ENCODE measurements around the gene DOCK3.
"Not testable (repeated sequence)": the region's sequence is repeated elsewhere in the genome, so short reads cannot be mapped to it uniquely, and the experiment has no call there.

Gene DOCK3

DNA sequence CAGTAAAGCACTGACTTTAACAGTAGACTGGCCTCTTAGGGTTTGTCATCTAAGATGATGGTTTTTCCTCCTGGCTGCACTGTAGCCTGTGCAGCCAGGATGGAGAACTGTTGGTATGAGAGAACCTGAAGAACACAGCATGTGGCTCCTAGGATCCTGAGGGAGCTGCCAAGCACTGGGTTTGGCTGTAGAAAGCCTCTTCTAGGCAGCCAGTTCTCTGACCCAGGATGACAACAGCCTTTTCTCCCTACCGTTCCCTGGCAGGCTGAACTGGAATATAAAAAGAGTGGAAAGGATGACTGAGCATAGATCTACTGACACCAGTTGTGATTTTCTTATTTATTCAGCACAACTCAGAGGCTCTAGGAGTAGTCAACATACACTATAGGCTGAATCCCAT is 676.0 kb downstream of the DOCK3 start:
- no peak for ATAC-seq
- Mint-ChIP-seq H3K9me3 (no peaks in the 10 kb centered on the region), H3K27me3 (no peaks in the 10 kb centered on the region), H3K27ac (peak overlapping the region in 1 of 2 donors; percentile 48), H3K4me1 (peaks cover 8% of the 10 kb centered on the region), H3K4me3 (no peak overlapping the region)
- DNase-seq, result no peak

DNA sequence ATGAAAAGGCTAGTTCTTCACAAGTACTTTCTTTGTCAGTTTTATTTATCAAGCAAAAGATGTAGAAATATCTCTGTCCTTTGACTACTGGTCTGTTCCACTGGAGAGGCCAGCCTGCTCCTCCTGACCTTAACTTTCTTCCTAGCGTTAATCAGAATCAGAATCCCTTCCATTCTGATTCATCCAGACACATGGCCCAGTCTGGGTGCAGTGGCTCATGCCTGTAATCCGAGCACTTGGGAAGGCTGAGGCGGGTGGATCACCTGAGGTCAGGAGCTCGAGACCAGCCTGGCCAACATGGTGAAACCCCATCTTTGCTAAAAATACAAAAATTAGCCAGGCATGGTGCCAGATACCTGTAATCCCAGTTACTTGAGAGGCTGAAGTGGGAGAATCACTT is 678.4 kb downstream of the DOCK3 start:
- Mint-ChIP-seq H3K4me1 (peaks cover 8% of the 10 kb centered on the region), H3K27me3 (no peaks in the 10 kb centered on the region), H3K9me3 (no peaks in the 10 kb centered on the region), H3K4me3 (no peak overlapping the region), H3K27ac (no peak overlapping the region)
- ATAC-seq (no peak), DNase-seq (no peak)

DNA sequence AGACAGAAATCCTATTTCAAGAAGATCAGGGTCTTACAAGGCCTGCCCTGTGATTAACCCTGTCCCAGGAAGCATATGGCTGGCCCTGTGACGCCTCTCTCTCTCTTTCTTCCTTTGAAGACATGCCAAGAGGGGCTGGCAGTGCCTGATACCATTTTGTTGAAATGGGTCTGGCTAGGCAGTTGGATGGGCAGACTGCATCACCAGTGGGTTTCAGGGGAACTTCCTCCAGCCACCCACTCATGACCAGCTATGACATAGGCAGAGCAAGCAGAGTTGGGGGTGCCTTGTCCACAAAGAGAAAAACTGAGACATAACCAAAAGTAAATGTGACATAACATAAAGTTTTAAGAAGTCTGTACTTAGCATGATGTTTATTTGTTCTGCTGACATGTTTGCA is 679.0 kb downstream of the DOCK3 start:
- Mint-ChIP-seq H3K27ac (no peak overlapping the region), H3K4me3 (no peak overlapping the region), H3K4me1 (peaks cover 8% of the 10 kb centered on the region), H3K27me3 (no peaks in the 10 kb centered on the region), H3K9me3 (no peaks in the 10 kb centered on the region)
- no peak for ATAC-seq
- no peak for DNase-seq

DNA sequence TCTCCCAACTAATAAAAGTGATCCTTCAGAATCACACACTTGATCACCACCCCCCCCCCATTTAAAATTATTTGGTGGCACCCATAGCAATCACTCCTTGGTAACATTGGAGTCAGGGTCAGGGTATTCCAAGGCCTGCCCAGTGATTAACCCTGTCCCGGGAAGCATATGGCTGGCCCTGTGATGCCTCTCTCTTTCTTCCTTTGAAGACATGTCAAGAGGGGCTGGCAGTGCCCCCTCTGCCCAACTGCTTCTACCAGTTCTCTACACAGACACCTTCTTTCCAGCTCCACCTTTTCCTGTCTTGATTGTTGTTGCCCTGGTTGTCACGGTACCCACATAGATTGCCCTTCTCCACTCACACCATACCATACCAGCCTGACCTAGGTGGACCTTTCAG is 679.4 kb downstream of the DOCK3 start:
- Mint-ChIP-seq H3K27me3 (no peaks in the 10 kb centered on the region), H3K9me3 (no peaks in the 10 kb centered on the region), H3K4me1 (peaks cover 8% of the 10 kb centered on the region), H3K4me3 (no peak overlapping the region), H3K27ac (peak overlapping the region in 1 of 2 donors; percentile 79)
- ATAC-seq, result no peak
- DNase-seq, result no peak

DNA sequence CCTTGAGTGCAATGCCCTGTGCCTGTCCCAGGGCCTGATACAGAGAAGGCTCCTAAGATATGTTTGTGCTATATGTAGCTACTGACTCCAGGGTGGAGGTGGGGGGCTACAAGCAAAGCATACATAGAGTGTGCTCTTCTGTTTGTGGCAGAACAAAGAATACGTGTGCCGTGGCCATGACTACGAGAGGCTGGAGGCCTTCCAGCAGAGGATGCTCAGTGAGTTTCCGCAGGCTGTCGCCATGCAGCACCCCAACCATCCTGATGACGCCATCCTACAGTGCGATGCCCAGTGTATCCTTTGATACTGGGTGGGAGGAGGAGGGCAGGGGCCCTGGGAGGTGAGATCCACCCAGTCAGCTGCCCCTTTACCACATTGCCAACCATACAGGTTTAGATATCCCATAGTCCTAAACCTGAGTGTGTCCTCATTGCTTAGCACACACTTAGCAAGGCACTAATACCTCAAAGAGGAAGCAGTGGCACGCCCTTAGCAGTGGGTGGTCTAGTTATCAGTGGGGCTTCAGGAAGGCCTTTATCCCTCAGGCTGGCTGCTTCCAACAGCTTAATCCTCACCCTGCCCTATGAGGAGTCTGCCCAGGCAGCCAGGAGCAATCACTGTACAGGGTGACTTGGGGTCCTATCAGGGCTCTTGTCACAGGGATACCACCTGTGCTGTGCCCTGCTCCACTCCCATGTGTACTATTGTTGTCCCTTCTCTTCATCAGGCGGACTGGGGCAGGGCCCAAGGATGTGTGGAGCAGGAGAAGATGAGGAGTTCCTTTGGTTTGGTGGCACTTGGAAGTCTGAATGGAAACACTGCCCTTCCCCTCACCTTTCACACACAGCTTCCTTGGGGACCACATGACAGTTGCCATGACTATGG is 680.2 kb downstream of the DOCK3 start:
- H3K27ac Mint-ChIP-seq, result no peak overlapping the region
- H3K27me3 Mint-ChIP-seq, result no peaks in the 10 kb centered on the region
- no peaks in the 10 kb centered on the region for H3K9me3 Mint-ChIP-seq
- peaks cover 8% of the 10 kb centered on the region for H3K4me1 Mint-ChIP-seq
- ATAC-seq (no peak), DNase-seq (no peak)
- H3K4me3 Mint-ChIP-seq, result no peak overlapping the region

DNA sequence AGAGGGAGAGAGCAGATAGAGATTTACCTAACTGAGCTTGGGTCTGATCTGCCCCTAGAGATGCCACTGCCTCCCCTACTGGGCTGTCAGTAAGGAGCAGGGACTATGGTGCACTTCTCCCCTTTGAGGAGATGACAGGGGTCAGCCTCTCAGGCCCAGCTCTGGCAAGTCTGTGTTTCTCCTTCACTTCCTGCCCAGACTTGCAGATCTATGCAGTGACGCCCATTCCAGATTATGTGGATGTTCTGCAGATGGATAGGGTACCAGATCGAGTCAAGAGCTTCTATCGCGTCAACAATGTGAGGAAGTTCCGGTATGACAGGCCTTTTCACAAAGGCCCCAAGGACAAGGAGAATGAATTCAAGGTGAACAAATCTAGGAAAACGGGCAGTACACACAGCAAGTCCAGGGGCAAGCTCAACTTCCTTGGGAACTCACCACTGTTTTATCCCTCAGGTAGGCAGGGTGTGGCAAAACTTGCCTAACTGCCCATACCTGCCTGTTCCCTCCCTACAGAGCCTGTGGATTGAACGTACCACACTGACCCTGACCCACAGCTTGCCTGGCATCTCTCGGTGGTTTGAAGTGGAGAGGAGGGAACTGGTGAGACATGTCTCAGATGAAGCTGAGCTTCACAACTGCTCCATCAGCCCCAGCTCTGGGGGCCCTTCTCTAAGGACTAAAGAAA is 681.3 kb downstream of the DOCK3 start:
- Mint-ChIP-seq H3K9me3 (no peaks in the 10 kb centered on the region), H3K4me1 (peaks cover 8% of the 10 kb centered on the region), H3K4me3 (no peak overlapping the region), H3K27ac (no peak overlapping the region), H3K27me3 (no peaks in the 10 kb centered on the region)
- DNase-seq (no peak), ATAC-seq (no peak)

DNA sequence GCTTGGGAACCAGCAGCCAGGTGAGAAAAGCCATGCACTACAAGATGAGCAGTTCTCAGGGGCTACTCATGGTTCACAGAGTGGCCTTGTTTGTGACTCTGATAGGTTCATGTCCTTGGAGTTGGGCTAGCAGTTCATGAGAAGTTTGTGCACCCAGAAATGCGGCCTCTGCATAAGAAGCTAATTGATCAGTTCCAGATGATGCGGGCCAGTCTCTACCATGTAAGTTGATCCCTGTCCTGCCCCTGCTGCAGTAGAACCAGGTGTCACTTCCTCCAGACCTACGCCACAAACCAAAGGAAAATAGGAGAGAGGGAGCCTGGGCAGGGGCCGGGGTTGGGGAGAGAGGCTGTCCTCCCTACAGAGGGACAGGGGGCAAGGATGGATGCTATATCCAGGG is 683.1 kb downstream of the DOCK3 start:
- H3K27me3 Mint-ChIP-seq, result no peaks in the 10 kb centered on the region
- H3K27ac Mint-ChIP-seq, result no peak overlapping the region
- H3K9me3 Mint-ChIP-seq, result no peaks in the 10 kb centered on the region
- ATAC-seq, result no peak
- H3K4me1 Mint-ChIP-seq, result peaks cover 8% of the 10 kb centered on the region
- no peak overlapping the region for H3K4me3 Mint-ChIP-seq
- no peak for DNase-seq

DNA sequence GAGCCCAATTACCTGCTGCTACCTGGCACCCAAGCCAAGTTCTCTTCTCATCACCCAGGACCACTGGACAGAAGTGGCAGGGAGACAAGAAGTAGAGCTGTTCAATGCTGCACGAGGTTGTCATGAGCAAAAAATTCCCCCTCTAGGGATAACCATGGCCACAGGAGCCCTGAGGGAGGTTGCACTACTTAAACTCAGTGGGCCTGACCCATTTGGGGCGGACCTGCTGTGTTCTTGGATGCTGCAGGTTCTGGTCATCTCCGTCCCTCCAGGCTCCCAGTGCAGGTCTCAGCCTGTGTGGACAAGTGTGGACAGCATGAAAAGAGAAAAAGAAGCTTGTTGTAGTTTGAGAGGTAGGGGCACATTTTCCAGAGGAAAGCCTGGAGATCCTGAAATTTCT is 684.3 kb downstream of the DOCK3 start:
- DNase-seq, result no peak
- no peak for ATAC-seq
- Mint-ChIP-seq H3K9me3 (no peaks in the 10 kb centered on the region), H3K4me3 (no peak overlapping the region), H3K27me3 (no peaks in the 10 kb centered on the region), H3K27ac (no peak overlapping the region), H3K4me1 (no peaks in the 10 kb centered on the region)

DNA sequence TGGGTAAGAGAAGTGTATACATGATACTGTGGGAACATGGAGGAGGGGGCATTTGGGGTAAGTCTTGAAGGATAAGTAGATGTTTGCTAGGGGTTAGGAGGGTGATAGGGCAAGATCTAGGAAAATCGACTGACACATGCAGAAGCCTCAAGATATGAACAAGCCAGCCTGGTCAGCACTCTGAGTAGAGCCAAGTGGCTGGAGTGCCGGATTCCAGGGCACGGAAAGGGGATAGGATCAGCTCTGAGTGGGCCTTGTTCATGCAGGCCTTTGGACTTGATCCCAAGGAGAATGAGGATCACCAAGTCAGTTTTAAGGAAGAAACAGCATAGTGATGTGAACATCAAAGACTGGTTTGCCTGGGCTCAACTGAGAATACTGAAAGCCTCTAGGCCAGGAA is 686.1 kb downstream of the DOCK3 start:
- no peaks in the 10 kb centered on the region for H3K4me1 Mint-ChIP-seq
- H3K27ac Mint-ChIP-seq, result no peak overlapping the region
- no peaks in the 10 kb centered on the region for H3K27me3 Mint-ChIP-seq
- H3K9me3 Mint-ChIP-seq, result no peaks in the 10 kb centered on the region
- no peak for DNase-seq
- no peak overlapping the region for H3K4me3 Mint-ChIP-seq
- no peak for ATAC-seq

DNA sequence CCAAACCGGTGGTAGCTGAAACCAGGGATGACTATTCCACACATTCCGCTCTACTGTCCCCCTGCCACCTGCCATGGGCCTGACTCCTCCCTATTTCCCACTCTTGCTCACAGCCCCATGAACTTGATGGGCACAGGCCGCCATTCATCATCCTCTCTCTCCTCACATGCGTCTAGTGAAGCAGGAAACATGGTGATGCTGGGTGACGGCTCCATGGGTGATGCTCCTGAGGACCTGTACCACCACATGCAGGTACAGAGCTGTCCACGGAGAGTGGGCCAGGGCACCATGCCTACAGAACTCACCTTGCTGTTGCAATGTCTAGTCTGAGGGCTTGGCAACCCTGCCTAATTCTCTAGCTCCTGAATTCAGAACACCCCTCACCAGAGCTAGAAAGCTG is 687.0 kb downstream of the DOCK3 start:
- H3K4me1 Mint-ChIP-seq, result no peaks in the 10 kb centered on the region
- H3K4me3 Mint-ChIP-seq, result no peak overlapping the region
- H3K27ac Mint-ChIP-seq, result no peak overlapping the region
- ATAC-seq, result no peak
- no peaks in the 10 kb centered on the region for H3K9me3 Mint-ChIP-seq
- no peaks in the 10 kb centered on the region for H3K27me3 Mint-ChIP-seq
- no peak for DNase-seq

DNA sequence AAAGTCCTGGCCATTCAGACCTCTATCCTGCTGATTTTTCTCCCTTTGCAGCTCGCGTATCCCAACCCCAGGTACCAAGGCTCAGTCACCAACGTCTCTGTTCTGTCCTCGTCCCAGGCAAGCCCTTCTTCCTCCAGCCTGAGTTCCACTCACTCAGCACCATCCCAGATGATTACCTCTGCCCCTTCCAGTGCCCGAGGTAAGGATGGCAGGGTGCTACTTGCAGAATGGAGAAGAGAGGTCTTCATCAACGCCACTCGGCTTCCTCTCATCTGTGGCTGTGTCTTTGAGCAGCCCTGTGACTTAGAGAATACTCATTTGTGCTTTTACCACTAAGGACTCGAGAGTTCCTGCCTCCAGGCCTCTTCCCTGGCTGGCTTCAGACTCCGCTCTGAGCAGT is 687.7 kb downstream of the DOCK3 start:
- Mint-ChIP-seq H3K4me1 (no peaks in the 10 kb centered on the region), H3K9me3 (no peaks in the 10 kb centered on the region), H3K27ac (no peak overlapping the region), H3K4me3 (no peak overlapping the region), H3K27me3 (no peaks in the 10 kb centered on the region)
- ATAC-seq (no peak), DNase-seq (no peak)

DNA sequence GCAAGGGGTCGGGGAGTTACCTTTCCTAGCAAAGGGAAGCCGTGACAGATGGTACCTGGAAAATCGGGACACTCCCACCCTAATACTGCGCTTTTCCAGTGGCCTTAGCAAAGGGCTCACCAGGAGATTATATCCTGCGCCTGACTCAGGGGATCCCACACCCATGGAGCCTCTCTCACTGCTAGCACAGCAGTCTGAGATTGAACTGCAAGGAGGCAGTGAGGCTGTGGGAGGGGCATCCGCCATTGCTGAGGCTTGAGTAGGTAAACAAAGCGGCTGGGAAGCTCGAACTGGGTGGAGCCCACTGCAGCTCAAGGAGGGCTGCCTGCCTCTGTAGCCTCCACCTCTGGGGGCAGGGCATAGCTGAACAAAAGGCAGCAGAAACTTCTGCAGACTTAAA is 693.5 kb downstream of the DOCK3 start:
- H3K4me1 Mint-ChIP-seq, H3K27ac Mint-ChIP-seq, ATAC-seq, H3K27me3 Mint-ChIP-seq, H3K4me3 Mint-ChIP-seq, DNase-seq, H3K9me3 Mint-ChIP-seq: not testable (repeated sequence)

DNA sequence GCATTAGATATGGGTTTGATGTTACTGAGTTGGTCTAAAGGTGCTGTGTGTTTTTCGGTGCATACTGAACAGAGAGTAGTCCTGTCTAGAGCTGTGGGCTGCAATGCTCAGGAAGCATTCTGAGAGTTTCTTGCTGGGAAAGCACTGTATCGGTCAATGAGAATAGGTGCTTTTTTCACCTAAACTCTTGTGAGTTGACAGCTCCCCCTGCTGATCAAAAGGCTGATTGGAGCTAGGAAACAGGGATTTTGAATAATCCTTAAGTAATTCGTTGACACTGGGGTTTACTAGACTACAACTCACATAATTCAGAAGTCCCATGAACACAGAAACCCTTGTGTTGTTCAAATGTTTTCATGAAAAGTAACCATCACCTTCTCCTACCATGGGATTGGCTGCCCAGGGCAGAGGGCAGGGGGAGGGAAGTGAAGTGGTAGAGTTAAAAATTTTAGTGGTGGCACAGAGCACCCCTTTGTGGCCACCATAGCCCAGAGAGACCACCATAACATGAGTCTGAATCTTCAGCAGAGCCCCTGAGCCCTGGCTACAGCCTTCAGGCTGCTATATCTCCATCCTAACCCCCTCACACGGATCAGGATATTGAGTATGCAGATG is 697.3 kb downstream of the DOCK3 start:
- peak; percentile 38 to 42 for DNase-seq
- no peaks in the 10 kb centered on the region for H3K4me1 Mint-ChIP-seq
- H3K27ac Mint-ChIP-seq, result no peak overlapping the region
- no peaks in the 10 kb centered on the region for H3K27me3 Mint-ChIP-seq
- ATAC-seq, result peak; percentile 59
- H3K9me3 Mint-ChIP-seq, result no peaks in the 10 kb centered on the region
- no peak overlapping the region for H3K4me3 Mint-ChIP-seq

DNA sequence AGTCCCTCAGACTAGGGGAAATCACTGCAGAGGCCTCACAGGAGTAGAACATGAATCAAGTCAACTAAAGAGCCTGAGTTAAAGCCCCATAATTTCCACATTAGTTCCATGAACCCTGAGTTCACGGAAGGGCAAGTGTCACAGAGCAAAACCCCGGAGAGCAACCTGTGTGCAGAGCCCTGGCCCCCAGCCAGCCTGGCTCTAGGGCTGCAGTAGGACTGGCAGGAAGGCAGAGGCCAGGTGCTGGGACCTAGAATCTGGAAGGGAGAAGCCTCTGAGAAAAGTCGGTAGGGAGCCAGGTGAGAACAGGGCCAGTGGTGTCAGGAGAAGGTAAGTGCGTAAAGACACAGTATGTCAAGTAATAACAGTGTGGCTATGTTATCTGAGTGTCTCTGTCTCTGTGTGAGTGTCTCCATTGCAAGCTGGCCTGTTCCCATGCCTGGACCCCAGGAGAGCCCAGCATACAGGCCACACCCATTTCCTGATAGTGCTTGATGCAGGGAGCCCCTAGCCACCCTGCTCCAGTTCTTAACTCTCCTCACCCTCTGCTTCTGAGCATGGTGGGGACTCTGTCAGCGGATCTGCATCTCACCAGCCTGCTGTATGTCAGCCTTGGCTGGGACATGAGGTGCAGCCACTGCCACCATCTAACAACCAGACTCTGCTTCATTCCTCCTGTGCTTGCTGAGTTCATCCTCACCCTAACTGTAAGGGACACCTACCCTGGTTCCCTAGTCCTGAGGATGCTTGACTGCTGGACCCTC is 699.1 kb downstream of the DOCK3 start:
- Mint-ChIP-seq H3K4me3 (no peak overlapping the region), H3K9me3 (no peaks in the 10 kb centered on the region), H3K27ac (peak overlapping the region in 1 of 2 donors; percentile 44), H3K4me1 (no peaks in the 10 kb centered on the region), H3K27me3 (no peaks in the 10 kb centered on the region)
- DNase-seq (no peak), ATAC-seq (no peak)

DNA sequence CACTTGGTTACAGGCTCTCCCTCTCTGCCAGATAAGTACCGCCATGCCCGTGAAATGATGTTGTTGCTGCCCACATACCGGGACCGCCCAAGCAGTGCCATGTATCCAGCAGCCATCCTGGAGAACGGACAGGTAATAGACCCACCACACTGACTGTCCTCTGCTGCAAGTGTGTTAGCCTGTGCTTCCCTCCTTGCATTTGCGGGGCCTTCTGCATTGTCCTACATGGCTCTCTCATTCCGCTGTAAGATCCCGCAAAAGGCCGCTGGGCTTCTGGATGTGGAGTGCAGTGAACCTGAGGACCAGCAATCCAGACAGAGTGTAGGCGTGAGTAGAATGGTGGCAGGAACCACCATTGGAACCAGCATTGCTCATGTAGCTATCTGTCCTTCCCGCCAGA is 699.7 kb downstream of the DOCK3 start:
- no peak overlapping the region for H3K27ac Mint-ChIP-seq
- ATAC-seq, result no peak

More for the DNA sequence above, 699.7 kb downstream of the DOCK3 start:
- H3K4me1 Mint-ChIP-seq, result peaks cover 6% of the 10 kb centered on the region
- DNase-seq, result no peak
- no peaks in the 10 kb centered on the region for H3K9me3 Mint-ChIP-seq
- H3K4me3 Mint-ChIP-seq, result no peak overlapping the region
- no peaks in the 10 kb centered on the region for H3K27me3 Mint-ChIP-seq
